Stimulated activated naive CD8-positive, alpha-beta T cell treated with anti-CD3 and anti-CD28 coated beads, Interleukin-15, Interleukin-2, amounts not matched to agents 100 ng/mL and 50 ng/mL, for 24 hours (primary cell): Measurements from ENCODE around the gene SPHK1.
A peak's percentile ranks its signal among the peaks of the same experiment; 100 is the strongest.

Experiments used
- H3K27ac Mint-ChIP-seq: one replicate; pipeline ENCODE4 v1.8.0; 2021; ENCODE audit warnings: mild to moderate bottlenecking, mixed read lengths
- H3K27me3 Mint-ChIP-seq: one replicate; pipeline ENCODE4 v1.8.0; 2021; ENCODE audit warnings: mixed read lengths
- H3K36me3 Mint-ChIP-seq: one replicate; pipeline ENCODE4 v1.8.0; 2021; ENCODE audit warnings: low read depth, mixed read lengths
- H3K4me1 Mint-ChIP-seq: one replicate; pipeline ENCODE4 v1.8.0; 2021; ENCODE audit warnings: low read depth, mixed read lengths
- H3K4me3 Mint-ChIP-seq: one replicate; pipeline ENCODE4 v1.8.0; 2021; ENCODE audit warnings: mild to moderate bottlenecking, mixed read lengths
- H3K9me3 Mint-ChIP-seq: one replicate; pipeline ENCODE4 v1.8.0; 2021; ENCODE audit warnings: mixed read lengths

The SPHK1 gene

GRCh38 chr17:76371656-76372628 lies 12.5 kb upstream of the SPHK1 start:
- no peaks in the 10 kb centered on the region for H3K9me3 Mint-ChIP-seq
- H3K4me1 Mint-ChIP-seq = peaks cover 7% of the 10 kb centered on the region
- no peaks in the 10 kb centered on the region for H3K36me3 Mint-ChIP-seq
- no peak overlapping the region for H3K27ac Mint-ChIP-seq
- H3K27me3 Mint-ChIP-seq = no peaks in the 10 kb centered on the region
- H3K4me3 Mint-ChIP-seq = no peak overlapping the region

GRCh38 chr17:76376318-76377133 lies 7.9 kb upstream of the SPHK1 start:
- no peaks in the 10 kb centered on the region for H3K27me3 Mint-ChIP-seq
- no peak overlapping the region for H3K27ac Mint-ChIP-seq
- no peak overlapping the region for H3K4me3 Mint-ChIP-seq
- H3K4me1 Mint-ChIP-seq = peaks cover 7% of the 10 kb centered on the region
- H3K36me3 Mint-ChIP-seq = no peaks in the 10 kb centered on the region
- H3K9me3 Mint-ChIP-seq = no peaks in the 10 kb centered on the region

- Mint-ChIP-seq H3K27ac (no peak overlapping the region), H3K4me3 (no peak overlapping the region), H3K4me1 (peaks cover 6% of the 10 kb centered on the region), H3K9me3 (no peaks in the 10 kb centered on the region), H3K36me3 (no peaks in the 10 kb centered on the region), H3K27me3 (no peaks in the 10 kb centered on the region)
These were observed 5.7 kb upstream of the SPHK1 start for GRCh38 chr17:76378548-76379274.

- Mint-ChIP-seq H3K9me3 (no peaks in the 10 kb centered on the region), H3K27me3 (no peaks in the 10 kb centered on the region), H3K4me3 (no peak overlapping the region), H3K36me3 (no peaks in the 10 kb centered on the region), H3K4me1 (peaks cover 8% of the 10 kb centered on the region), H3K27ac (no peak overlapping the region)
These were observed 5.2 kb upstream of the SPHK1 start for GRCh38 chr17:76379275-76379641.

GRCh38 chr17:76379646-76380376 lies 4.6 kb upstream of the SPHK1 start:
- no peak overlapping the region for H3K4me3 Mint-ChIP-seq
- peaks cover 8% of the 10 kb centered on the region for H3K4me1 Mint-ChIP-seq
- no peaks in the 10 kb centered on the region for H3K36me3 Mint-ChIP-seq
- H3K27ac Mint-ChIP-seq = no peak overlapping the region
- H3K9me3 Mint-ChIP-seq = no peaks in the 10 kb centered on the region
- H3K27me3 Mint-ChIP-seq = no peaks in the 10 kb centered on the region

- Mint-ChIP-seq H3K36me3 (no peaks in the 10 kb centered on the region), H3K4me3 (no peak overlapping the region), H3K27me3 (no peaks in the 10 kb centered on the region), H3K4me1 (peaks cover 19% of the 10 kb centered on the region), H3K27ac (no peak overlapping the region), H3K9me3 (no peaks in the 10 kb centered on the region)
These were observed 2.6 kb upstream of the SPHK1 start for GRCh38 chr17:76381633-76382350.

GRCh38 chr17:76382351-76382802 lies 2.0 kb upstream of the SPHK1 start:
- Mint-ChIP-seq H3K4me1 (peaks cover 19% of the 10 kb centered on the region), H3K9me3 (no peaks in the 10 kb centered on the region), H3K27me3 (no peaks in the 10 kb centered on the region), H3K27ac (no peak overlapping the region), H3K4me3 (peak overlapping the region; percentile 88), H3K36me3 (no peaks in the 10 kb centered on the region)

GRCh38 chr17:76382803-76383545 lies 1.4 kb upstream of the SPHK1 start:
- no peaks in the 10 kb centered on the region for H3K27me3 Mint-ChIP-seq
- peak overlapping the region; percentile 83 for H3K27ac Mint-ChIP-seq
- H3K36me3 Mint-ChIP-seq = no peaks in the 10 kb centered on the region
- no peaks in the 10 kb centered on the region for H3K9me3 Mint-ChIP-seq
- peaks cover 19% of the 10 kb centered on the region for H3K4me1 Mint-ChIP-seq
- H3K4me3 Mint-ChIP-seq = peak overlapping the region; percentile 88

GRCh38 chr17:76383546-76384221 lies 725 bp upstream of the SPHK1 start:
- no peaks in the 10 kb centered on the region for H3K9me3 Mint-ChIP-seq
- H3K27ac Mint-ChIP-seq = peak overlapping the region; percentile 83
- H3K4me3 Mint-ChIP-seq = peak overlapping the region; percentile 88
- H3K36me3 Mint-ChIP-seq = no peaks in the 10 kb centered on the region
- H3K27me3 Mint-ChIP-seq = no peaks in the 10 kb centered on the region
- peaks cover 19% of the 10 kb centered on the region for H3K4me1 Mint-ChIP-seq

- Mint-ChIP-seq H3K27ac (no peak overlapping the region), H3K4me3 (peak overlapping the region; percentile 73), H3K36me3 (peaks cover 1% of the 10 kb centered on the region), H3K27me3 (no peaks in the 10 kb centered on the region), H3K4me1 (peaks cover 19% of the 10 kb centered on the region), H3K9me3 (no peaks in the 10 kb centered on the region)
These were observed 830 bp downstream of the SPHK1 start for GRCh38 chr17:76384987-76385891.

- peaks cover 19% of the 10 kb centered on the region for H3K4me1 Mint-ChIP-seq
- no peaks in the 10 kb centered on the region for H3K9me3 Mint-ChIP-seq
- H3K27me3 Mint-ChIP-seq = no peaks in the 10 kb centered on the region
- peak overlapping the region; percentile 16 for H3K27ac Mint-ChIP-seq
- H3K4me3 Mint-ChIP-seq = peak overlapping the region; percentile 73
- H3K36me3 Mint-ChIP-seq = peaks cover 4% of the 10 kb centered on the region
These were observed 1.7 kb downstream of the SPHK1 start for GRCh38 chr17:76385892-76386786.
